GM12875 (cell line): ENCODE data around the gene SLC19A1.

Source experiments
- H3K4me3 ChIP-seq: one replicate; pipeline ENCODE4 v1.5.1; 2011; ENCODE audit warnings: low read depth, low read length, control low read depth
- CTCF ChIP-seq: IDR thresholded peaks from 2 replicates; pipeline ENCODE4 v1.5.1; 2011; ENCODE audit warnings: low read depth, mild to moderate bottlenecking, control low read depth, inconsistent platforms, low read length, moderate library complexity, borderline replicate concordance; ENCODE audit not compliant: insufficient read depth

SLC19A1 gene

GRCh38 chr21:45457161-45457831 is 84.9 kb downstream of the SLC19A1 start:
- no peak overlapping the region for H3K4me3 ChIP-seq
- TF ChIP-seq CTCF = no peak

- H3K4me3 ChIP-seq = no peak overlapping the region
- no peak for TF ChIP-seq CTCF
Measured at GRCh38 chr21:45456584-45457160, 85.6 kb downstream of the SLC19A1 start.

- H3K4me3 ChIP-seq = no peak overlapping the region
- no peak for TF ChIP-seq CTCF
Measured at GRCh38 chr21:45455674-45456583, 86.3 kb downstream of the SLC19A1 start.

GRCh38 chr21:45454926-45455673 is 87.1 kb downstream of the SLC19A1 start:
- TF ChIP-seq CTCF = no peak
- H3K4me3 ChIP-seq = no peak overlapping the region

- no peak overlapping the region for H3K4me3 ChIP-seq
- no peak for TF ChIP-seq CTCF
Measured at GRCh38 chr21:45454060-45454925, 87.9 kb downstream of the SLC19A1 start.

- no peak overlapping the region for H3K4me3 ChIP-seq
- TF ChIP-seq CTCF = no peak
Measured at GRCh38 chr21:45453308-45453950, 88.8 kb downstream of the SLC19A1 start.
